B cell (primary cell): ENCODE measurements around the gene DISP1. TPM values are rescaled to one million over a fixed set of nuclear protein-coding genes. Genes with fewer than 3 reads are reported as not detected.
A peak's percentile ranks its signal among the peaks of the same experiment; 100 is the strongest.

Experiments used
- ATAC-seq: fragments of 200-7000 bp; cut with Tn5 transposase; one replicate; pipeline ENCODE4 v1.10.0; 2021; ENCODE audit warnings: low read depth, mild to moderate bottlenecking, moderate number of reproducible peaks, moderate library complexity
- CTCF ChIA-PET: fragments of 350-600 bp; sonication (Branson Sonifier 250); formaldehyde crosslinking; loops from one replicate; lab custom pipeline; 2021; ENCODE audit warnings: antibody characterized with exemption, inconsistent platforms; lab: Charles Lee
- POLR2A ChIA-PET: fragments of 350-600 bp; sonication (Branson Sonifier 250); formaldehyde crosslinking; loops from one replicate; lab custom pipeline; 2021; ENCODE audit warnings: antibody characterized with exemption; lab: Charles Lee
- DNase-seq: peaks from one replicate; pipeline ENCODE4 v3.0.0; 2013
- H2AFZ ChIP-seq: 2 replicates; pipeline ENCODE4 v1.6.1; 2012; ENCODE audit warnings: mild to moderate bottlenecking, low read depth, low read length; ENCODE audit not compliant: insufficient read depth, poor library complexity, severe bottlenecking
- H3K27ac ChIP-seq, 2 donors: 1 replicate in 1 of 2; 2 replicates in 1 of 2; pipeline ENCODE4 v1.5.1; 2012 to 2013; ENCODE audit warnings: low read length in 2 of 2, mild to moderate bottlenecking in 2 of 2, moderate library complexity in 1 of 2
- H3K27me3 ChIP-seq, 4 experiments: fragments of 200-600 bp in 1 of 4; sonication (generic) in 1 of 4; replicated peaks in 1 of 4; 1 replicate in 2 of 4; 2 replicates in 2 of 4; pipeline versions ENCODE4 v1.6.1 to v1.7.0; 2013 to 2016; ENCODE audit warnings: low read length in 3 of 4, mild to moderate bottlenecking in 2 of 4, mixed read lengths in 1 of 4, moderate library complexity in 1 of 4; ENCODE audit not compliant: insufficient read depth in 4 of 4, control insufficient read depth in 3 of 4; ENCODE audit errors: control extremely low read depth in 1 of 4
- H3K36me3 ChIP-seq, 2 experiments: replicated peaks in 1 of 2; 1 replicate in 1 of 2; 2 replicates in 1 of 2; pipeline versions ENCODE4 v1.6.1 to v1.7.1; 2013; ENCODE audit warnings: low read length in 1 of 2; ENCODE audit not compliant: insufficient read depth in 2 of 2, control insufficient read depth in 1 of 2; ENCODE audit errors: control extremely low read depth in 1 of 2, extremely low read depth in 1 of 2
- H3K4me1 ChIP-seq, 2 donors: fragments of 200-600 bp in 1 of 2; sonication (generic) in 1 of 2; 1 replicate in 1 of 2; 2 replicates in 1 of 2; pipeline versions ENCODE4 v1.5.1 to v1.6.1; 2013 to 2017; ENCODE audit warnings: low read length in 2 of 2; ENCODE audit not compliant: control insufficient read depth in 2 of 2, insufficient read depth in 2 of 2
- H3K4me2 ChIP-seq: replicated peaks from 2 replicates; pipeline ENCODE3; 2012; ENCODE audit warnings: mild to moderate bottlenecking, low read depth, low read length; ENCODE audit not compliant: poor library complexity, severe bottlenecking
- H3K4me3 ChIP-seq, 5 experiments: fragments of 200-600 bp in 1 of 5; sonication (generic) in 1 of 5; 1 replicate in 3 of 5; 2 replicates in 2 of 5; pipeline versions ENCODE4 v1.5.1 to v1.7.0; 2011 to 2016; ENCODE audit warnings: low read length in 4 of 5, mild to moderate bottlenecking in 4 of 5, low read depth in 2 of 5, control low read depth in 1 of 5, moderate library complexity in 1 of 5; ENCODE audit not compliant: insufficient read depth in 1 of 5; ENCODE audit errors: control extremely low read depth in 1 of 5, extremely low read depth in 1 of 5
- H3K79me2 ChIP-seq: fragments of 200-600 bp; sonication (generic); one replicate; pipeline ENCODE4 v1.6.0; 2016; ENCODE audit warnings: low read length; ENCODE audit not compliant: control insufficient read depth, insufficient read depth
- H3K9ac ChIP-seq: fragments of 200-600 bp; sonication (generic); 2 replicates; pipeline ENCODE4 v1.6.1; 2017; ENCODE audit warnings: mild to moderate bottlenecking, low read length, moderate library complexity
- H3K9me3 ChIP-seq, 3 donors: one replicate each; pipeline versions ENCODE4 v1.6.1 to v1.7.1; 2013; ENCODE audit warnings: low read length in 2 of 3; ENCODE audit not compliant: control insufficient read depth in 2 of 3, insufficient read depth in 1 of 3; ENCODE audit errors: control extremely low read depth in 1 of 3
- H4K20me1 ChIP-seq: 2 replicates; pipeline ENCODE4 v1.6.0; 2012; ENCODE audit warnings: mild to moderate bottlenecking, low read length; ENCODE audit not compliant: insufficient read depth, control insufficient read depth, poor library complexity, severe bottlenecking
- H3K27ac Mint-ChIP-seq: one replicate; pipeline ENCODE4 v1.8.0; 2021; ENCODE audit warnings: mixed read lengths
- H3K27me3 Mint-ChIP-seq: one replicate; pipeline ENCODE4 v1.8.0; 2021; ENCODE audit warnings: mixed read lengths
- H3K4me1 Mint-ChIP-seq: one replicate; pipeline ENCODE4 v1.8.0; 2021; ENCODE audit warnings: mixed read lengths
- H3K4me3 Mint-ChIP-seq: one replicate; pipeline ENCODE4 v1.8.0; 2021; ENCODE audit warnings: mixed read lengths
- H3K9me3 Mint-ChIP-seq: one replicate; pipeline ENCODE4 v1.8.0; 2022; ENCODE audit warnings: mixed read lengths; ENCODE audit not compliant: insufficient read depth
- EZH2 ChIP-seq: IDR thresholded peaks from 2 replicates; pipeline ENCODE4 v1.6.1; 2012; ENCODE audit warnings: borderline replicate concordance, low read depth, mild to moderate bottlenecking, moderate library complexity, low read length; ENCODE audit not compliant: insufficient read depth, poor library complexity, severe bottlenecking
- WGBS: methylation state at CpG from one replicate; pipeline ENCODE4 v1.1.5; 2013; ENCODE audit warnings: missing lambda C conversion rate; ENCODE audit not compliant: insufficient coverage; 5-methylcytosine and 5-hydroxymethylcytosine counted together
- intact Hi-C: fragments of 100-400 bp; cut with micrococcal nuclease; formaldehyde crosslinking; loops from one replicate; pipeline ENCODE4 v1.10.0; 2022
- polyA plus RNA-seq: library from polyadenylated mRNA; depleted of rRNA; stranded (reverse); fragments of >200 nt; gene quantifications from 2 replicates; pipeline ENCODE4 v1.2.3, GENCODE V29; 2012
- total RNA-seq, 2 donors: library from RNA; stranded (reverse); fragments of 120-200 nt in 1 of 2; gene quantifications; 1 replicate in 1 of 2; 2 replicates in 1 of 2; pipeline versions ENCODE4 v1.2.3 to v1.2.4, GENCODE V29; 2013 to 2022
- TF ChIP-seq, protein P1 (sequence below): fragments of 200-600 bp; IDR thresholded peaks from one replicate; pipeline ENCODE4 v1.8.0; 2022; ENCODE audit warnings: antibody characterized with exemption, mild to moderate bottlenecking

Gene DISP1
- total and polyA plus RNA-seq, 2 donors (not counting 1 experiment from before 2014, with no cell fraction given) = 6.6 to 12.0 TPM

DNA sequence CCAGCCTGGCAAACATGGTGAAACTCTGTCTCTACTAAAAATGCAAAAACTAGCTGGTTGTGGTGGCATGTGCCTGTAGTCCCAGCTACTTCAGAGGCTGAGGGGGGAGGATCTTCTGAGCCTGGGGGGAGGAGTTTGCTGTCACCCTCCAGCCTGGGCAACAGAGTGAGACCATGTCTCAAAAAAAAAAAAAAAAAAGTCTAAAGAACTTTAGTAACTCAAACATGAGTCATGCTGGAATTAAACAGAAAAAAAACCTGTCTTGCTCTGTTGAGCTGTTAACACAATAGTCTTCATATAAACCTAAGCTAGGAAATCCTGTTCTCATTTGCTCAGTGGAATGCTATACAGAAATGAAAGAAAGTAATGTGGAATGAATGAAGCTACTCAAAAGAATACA is 16.7 kb upstream of the DISP1 start:
- H3K9ac ChIP-seq = no peak overlapping the region
- Mint-ChIP-seq H3K4me3 (no peak overlapping the region), H3K27me3 (no peaks in the 10 kb centered on the region), H3K4me1 (peaks cover 13% of the 10 kb centered on the region), H3K27ac (peak overlapping the region; percentile 70), H3K9me3 (no peaks in the 10 kb centered on the region)
- no peaks in the 10 kb centered on the region for H3K79me2 ChIP-seq
- H3K27ac ChIP-seq = no peak overlapping the region
- ChIA-PET CTCF (interaction anchor here (0.6 to 9.5 kb wide), 17 partner anchors 10 to 339 kb away, joined by 3 to 120 read pairs (median 4); no protein-coding TSS in a partner anchor), POLR2A (interaction anchor here (0.6 to 0.8 kb wide), 6 partner anchors 15 to 345 kb away, joined by 3 to 6 read pairs (median 4); partner anchors contain the start of gene TLR5)
- H3K36me3 ChIP-seq = no peaks in the 10 kb centered on the region
- TF ChIP-seq, protein P1, sequence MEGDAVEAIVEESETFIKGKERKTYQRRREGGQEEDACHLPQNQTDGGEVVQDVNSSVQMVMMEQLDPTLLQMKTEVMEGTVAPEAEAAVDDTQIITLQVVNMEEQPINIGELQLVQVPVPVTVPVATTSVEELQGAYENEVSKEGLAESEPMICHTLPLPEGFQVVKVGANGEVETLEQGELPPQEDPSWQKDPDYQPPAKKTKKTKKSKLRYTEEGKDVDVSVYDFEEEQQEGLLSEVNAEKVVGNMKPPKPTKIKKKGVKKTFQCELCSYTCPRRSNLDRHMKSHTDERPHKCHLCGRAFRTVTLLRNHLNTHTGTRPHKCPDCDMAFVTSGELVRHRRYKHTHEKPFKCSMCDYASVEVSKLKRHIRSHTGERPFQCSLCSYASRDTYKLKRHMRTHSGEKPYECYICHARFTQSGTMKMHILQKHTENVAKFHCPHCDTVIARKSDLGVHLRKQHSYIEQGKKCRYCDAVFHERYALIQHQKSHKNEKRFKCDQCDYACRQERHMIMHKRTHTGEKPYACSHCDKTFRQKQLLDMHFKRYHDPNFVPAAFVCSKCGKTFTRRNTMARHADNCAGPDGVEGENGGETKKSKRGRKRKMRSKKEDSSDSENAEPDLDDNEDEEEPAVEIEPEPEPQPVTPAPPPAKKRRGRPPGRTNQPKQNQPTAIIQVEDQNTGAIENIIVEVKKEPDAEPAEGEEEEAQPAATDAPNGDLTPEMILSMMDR = no peak
- no peak for TF ChIP-seq EZH2
- H4K20me1 ChIP-seq = no peaks in the 10 kb centered on the region
- peaks cover 0 to 4% (median 0%) of the 10 kb centered on the region in 3 donors for H3K9me3 ChIP-seq
- H3K4me3 ChIP-seq = no peak overlapping the region
- ATAC-seq (peak; percentile 98), DNase-seq (peak; percentile 61)
- H3K4me1 ChIP-seq = peaks cover 14 to 18% of the 10 kb centered on the region in 2 donors
- H3K27me3 ChIP-seq = no peaks in the 10 kb centered on the region
- intact Hi-C loops = loop anchor here (2.0 kb wide), 2 partner anchors 17 to 25 kb away; partner anchors contain the start of gene DISP1
- H2AFZ ChIP-seq = no peak overlapping the region
- no peak overlapping the region for H3K4me2 ChIP-seq

- ATAC-seq = no peak
- Histone ChIP-seq H3K36me3 (no peaks in the 10 kb centered on the region), H3K27ac (no peak overlapping the region), H3K4me2 (peak overlapping the region; percentile 2), H2AFZ (no peak overlapping the region), H3K79me2 (no peaks in the 10 kb centered on the region), H3K4me3 (no peak overlapping the region), H3K9me3 (peaks cover 0 to 4% (median 0%) of the 10 kb centered on the region in 3 donors), H3K27me3 (no peaks in the 10 kb centered on the region), H3K4me1 (peaks cover 14 to 18% of the 10 kb centered on the region in 2 donors), H3K9ac (no peak overlapping the region), H4K20me1 (no peaks in the 10 kb centered on the region)
- H3K27ac Mint-ChIP-seq = peak overlapping the region; percentile 34
- WGBS = 100% methylated on average over 1 of the region's 4 CpGs
- intact Hi-C loops = loop anchor here (2.0 kb wide), 2 partner anchors 16 to 26 kb away; partner anchors contain the start of gene DISP1
- CTCF ChIA-PET = interaction anchor here (0.7 to 9.5 kb wide), 4 partner anchors 26 to 290 kb away, joined by 3 to 120 read pairs (median 6); no protein-coding TSS in a partner anchor
- POLR2A ChIA-PET = no interaction called here
- no peaks in the 10 kb centered on the region for H3K9me3 Mint-ChIP-seq
- TF ChIP-seq, protein P1 = no peak
- TF ChIP-seq EZH2 = no peak
- H3K4me1 Mint-ChIP-seq = peaks cover 13% of the 10 kb centered on the region
- peaks cover 4% of the 10 kb centered on the region for H3K27me3 Mint-ChIP-seq
- peak overlapping the region; percentile 19 for H3K4me3 Mint-ChIP-seq
- DNase-seq = no peak
Observed at GRCh38 chr1:222798975-222799374, 15.9 kb upstream of the DISP1 start.
